Effector CD4-positive, alpha-beta T cell (primary cell): Measurements from ENCODE around the gene CABLES2.
"Not testable (repeated sequence)": the region's sequence is repeated elsewhere in the genome, so short reads cannot be mapped to it uniquely, and the experiment has no call there.

ENCODE experiments used
- DNase-seq: peaks from one replicate; pipeline ENCODE4 v3.0.0-alpha.2; 2020

CABLES2 gene

DNA sequence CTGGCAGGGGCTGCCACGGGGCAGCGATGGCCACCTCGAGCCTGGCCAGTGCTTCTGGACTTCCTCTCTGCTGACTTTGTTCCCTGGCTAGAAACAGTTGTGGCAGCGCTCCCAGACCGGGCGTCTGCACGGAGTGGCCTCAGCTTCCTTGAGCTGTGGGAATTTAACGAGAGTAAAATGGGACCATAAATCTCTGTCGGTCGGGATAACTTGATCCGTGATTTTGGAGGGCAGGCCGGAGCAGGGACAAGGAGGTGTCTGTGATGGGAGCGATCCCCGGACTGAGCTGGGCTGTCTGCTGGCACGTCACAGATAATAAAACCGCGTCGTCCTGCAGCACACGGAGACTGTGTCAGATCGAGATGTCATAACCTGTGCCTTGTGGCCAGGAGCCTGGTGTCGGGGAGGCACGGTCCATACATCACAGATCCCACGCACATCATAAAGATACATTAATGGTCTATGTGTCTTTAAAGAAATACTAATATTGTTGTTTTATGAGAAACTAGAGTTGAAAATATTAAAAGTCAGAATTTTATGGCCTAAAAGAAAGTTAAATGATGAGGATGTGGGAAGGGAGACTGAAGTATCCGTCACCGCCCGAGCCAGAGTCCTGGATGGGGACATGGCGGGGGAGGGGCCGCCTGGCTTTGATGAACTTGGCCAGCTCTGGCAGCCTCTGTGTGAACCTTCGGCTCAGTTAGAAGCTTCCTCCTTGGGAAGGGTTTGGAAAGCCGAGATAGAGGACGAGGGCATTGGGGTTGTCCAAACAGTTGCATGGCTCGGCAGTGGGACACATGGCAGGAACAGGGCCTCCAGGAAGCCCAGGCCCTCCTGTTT, 26.8 kb upstream of the CABLES2 start:
- DNase-seq: no peak

GRCh38 chr20:62430866-62431447, 23.9 kb upstream of the CABLES2 start:
- DNase-seq: no peak

DNA sequence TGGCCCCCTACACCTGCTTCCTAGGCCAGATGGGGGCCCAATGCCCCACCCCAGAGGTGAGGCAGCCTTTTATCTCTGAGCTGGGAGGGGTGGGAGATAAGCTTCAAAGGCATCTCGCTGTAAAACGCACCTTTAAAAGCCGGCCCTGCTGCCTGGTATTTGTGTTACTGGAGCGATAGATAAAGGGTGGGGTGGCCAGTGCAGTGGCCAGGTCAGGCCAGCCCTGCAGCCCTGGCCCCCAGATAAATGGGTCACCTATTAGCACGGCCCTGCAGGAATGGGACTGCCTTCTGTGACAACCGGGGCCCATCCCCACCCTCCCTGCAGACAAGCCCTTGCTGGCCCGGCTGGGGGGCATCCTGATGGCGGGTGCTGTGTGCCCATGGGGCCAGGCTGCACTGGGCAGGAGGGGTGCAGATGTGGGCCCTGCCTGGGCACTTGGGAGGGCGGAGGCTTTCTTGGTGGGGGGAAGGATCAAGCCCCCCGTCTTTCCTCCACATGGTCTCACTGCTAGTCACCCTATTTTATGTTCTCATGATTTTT, 23.3 kb upstream of the CABLES2 start:
- no peak for DNase-seq

- no peak for DNase-seq
These were observed 22.6 kb upstream of the CABLES2 start for GRCh38 chr20:62429455-62430310.

GRCh38 chr20:62428396-62429295, 21.6 kb upstream of the CABLES2 start:
- no peak for DNase-seq

DNA sequence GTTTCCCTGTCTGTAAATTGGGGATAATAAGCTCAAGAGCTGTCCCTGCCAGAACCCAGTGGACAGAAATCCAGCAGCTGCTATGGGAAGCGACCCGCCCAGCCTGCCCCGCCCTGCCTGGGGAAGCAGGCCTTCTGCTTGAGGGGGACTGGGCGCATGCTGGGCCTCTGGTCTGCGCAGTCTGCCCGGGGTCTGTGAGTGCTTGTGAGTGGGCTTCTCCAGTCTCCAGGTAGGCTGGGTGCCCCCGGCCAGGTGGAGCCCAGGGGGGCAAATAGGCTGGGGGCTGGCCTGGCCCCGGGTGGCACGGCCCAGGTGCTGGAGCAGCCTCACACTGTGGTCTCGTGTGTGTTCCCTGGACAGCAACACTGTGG, 20.9 kb upstream of the CABLES2 start:
- no peak for DNase-seq

GRCh38 chr20:62427172-62428001, 20.3 kb upstream of the CABLES2 start, which contains the start of gene RBBP8NL:
Gene RBBP8NL, minus strand, starts transcription at chr20:62427539. Its CDS starts 7,892 bp downstream, at chr20:62419647.
- DNase-seq: no peak

DNA sequence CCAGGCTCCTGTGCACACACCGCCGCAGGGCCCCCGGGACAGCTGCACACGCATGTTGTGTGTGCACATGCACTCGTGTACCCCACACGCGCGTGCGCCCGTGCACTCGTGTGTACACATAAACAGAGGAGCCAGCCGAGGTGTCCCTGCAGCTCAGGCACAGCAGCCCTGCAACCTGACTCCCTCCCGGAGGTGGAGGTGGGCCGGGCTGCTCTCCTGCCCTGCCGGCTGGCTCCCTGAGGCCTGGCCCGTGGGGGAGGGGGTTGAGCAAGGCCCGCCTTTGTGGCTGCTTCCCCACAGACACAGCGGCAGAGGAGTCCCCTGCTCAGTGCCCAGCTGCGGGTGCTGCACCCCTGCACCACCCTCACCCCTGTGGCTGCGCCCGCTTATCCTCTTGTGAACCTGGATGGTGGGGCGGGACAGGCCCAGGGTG, 19.6 kb upstream of the CABLES2 start:
- no peak for DNase-seq

- DNase-seq: not testable (repeated sequence)
These were observed 18.9 kb upstream of the CABLES2 start for GRCh38 chr20:62426059-62426348.

DNA sequence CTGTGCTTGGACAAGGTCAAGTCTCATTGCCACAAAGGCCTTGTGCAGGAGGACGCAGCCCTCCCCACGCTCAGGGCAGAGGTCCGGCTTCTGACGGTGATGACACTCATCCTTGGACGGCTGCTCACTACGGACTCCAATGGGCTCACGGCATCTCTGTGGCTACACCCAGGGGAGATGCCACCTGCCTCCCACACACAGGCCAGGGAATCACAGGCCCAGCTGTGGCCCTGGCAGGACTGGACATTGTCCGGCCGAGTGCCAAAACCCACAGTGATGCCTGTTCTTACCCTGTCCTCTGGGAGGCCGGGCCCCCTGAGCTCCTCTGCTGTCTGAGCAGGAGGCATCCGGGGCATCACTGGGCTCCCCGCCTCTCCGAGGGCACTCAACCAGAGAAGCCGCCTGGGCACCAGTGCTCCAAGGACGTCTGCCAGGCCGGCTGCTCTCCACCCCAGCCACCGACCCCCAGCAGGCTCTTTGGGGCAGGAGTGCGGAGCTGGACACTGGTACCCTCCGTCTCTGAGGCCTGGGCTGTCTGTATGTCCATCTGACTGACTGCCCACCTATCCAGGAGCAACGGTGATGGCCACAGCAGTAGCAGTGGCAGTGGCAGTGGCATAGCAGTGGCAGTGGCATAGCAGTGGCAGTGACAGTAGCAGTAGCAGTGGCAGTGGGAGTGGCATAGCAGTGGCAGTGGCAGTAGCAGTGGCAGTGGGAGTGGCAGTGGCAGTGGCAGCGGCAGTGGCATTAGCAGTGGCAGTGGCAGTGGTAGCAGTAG, 18.4 kb upstream of the CABLES2 start:
- DNase-seq: no peak

DNA sequence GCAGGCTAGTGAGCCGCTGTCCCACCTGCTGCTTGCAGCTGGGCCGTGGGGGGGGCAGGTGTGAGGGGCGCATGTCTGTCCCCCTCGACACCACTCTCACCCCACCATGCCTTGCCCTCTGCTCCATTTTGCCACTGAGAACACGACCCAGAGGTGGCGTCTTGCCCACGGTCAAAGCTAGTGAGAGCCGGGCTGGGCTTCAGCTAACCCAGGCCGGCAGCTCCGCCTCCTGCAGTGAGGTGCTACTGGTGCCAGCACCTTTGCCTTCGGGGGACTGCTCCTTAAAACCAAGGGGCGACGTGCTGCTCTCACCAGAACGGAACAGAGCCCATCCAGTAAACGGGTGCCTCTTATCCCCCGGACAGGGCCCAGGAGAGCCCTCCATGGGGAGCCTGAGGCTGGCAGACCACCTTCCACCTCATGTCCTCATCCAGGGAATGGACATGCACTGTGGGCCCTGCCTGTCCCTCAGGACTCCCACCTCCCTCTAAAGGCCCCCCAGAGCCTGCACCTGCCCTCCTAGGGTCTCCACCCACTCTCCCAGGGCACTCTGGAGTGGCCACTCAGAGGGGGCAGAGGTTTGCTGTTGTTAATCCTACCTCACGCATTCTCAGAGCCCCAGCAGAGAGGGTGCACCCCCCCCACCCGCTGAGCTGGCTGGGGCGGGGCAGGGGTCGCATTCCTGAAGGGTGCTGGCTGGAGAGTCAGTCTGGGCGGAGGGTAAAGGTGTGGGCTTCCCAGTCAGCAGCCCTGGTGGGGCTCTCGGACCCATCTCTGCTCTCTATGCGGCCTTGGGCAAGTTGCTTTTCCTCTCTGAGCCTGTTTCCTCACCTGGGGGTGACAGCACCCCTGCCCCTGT, 17.4 kb upstream of the CABLES2 start:
- DNase-seq: no peak

- no peak for DNase-seq
These were observed 16.2 kb upstream of the CABLES2 start for GRCh38 chr20:62423326-62423706.

- DNase-seq: no peak
These were observed 15.7 kb upstream of the CABLES2 start for GRCh38 chr20:62422636-62423325.

GRCh38 chr20:62421716-62421990, 14.6 kb upstream of the CABLES2 start:
- no peak for DNase-seq

GRCh38 chr20:62420846-62421715, 14.0 kb upstream of the CABLES2 start:
- no peak for DNase-seq

- no peak for DNase-seq
These were observed 12.7 kb upstream of the CABLES2 start for GRCh38 chr20:62419759-62420158.

DNA sequence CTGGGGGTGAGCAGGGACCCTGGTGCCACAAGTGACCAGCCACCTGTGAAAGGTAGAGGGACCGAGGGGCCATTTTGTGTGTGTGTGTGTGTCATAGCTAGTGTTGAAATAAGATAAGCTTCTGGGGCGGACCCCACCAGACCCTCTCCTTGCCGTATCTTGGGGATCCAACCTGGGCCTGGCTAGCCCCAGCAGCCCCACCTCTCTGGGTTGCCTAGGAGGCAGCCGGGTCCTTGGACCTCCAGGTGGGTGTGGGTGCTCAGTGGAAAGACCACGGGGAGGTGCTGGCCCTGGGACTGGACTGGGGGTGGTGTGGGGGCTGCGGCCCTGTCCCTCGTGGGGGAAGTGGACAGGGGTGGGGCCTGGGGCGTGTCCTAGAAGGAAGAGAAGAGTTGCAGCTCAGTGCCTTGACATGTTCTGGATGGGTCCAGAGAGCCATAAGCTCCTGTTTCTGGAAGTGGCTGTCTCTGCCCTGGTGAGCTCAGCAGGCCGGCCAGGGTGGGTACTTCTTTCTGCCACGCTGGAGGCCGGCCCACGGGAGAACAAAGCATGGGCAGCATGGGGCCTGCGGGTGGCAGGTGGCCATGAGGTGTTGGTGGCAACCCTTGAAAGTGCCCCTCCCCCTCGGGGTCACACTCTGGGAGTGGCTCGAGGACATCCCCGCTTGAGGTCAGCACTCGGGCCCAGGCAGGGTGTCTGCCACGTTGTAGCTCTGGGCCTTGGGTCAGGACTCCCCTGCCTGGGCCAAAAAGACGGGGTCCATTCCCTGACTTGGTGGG, 11.8 kb upstream of the CABLES2 start:
- DNase-seq: no peak
